ENCODE measurements around the gene PRKAR1B. TPM values are rescaled to one million over a fixed set of nuclear protein-coding genes. Genes with fewer than 3 reads are reported as not detected.

Gene PRKAR1B
- total RNA-seq, 1 experiment from 2014 or later: 14.1 TPM

DNA sequence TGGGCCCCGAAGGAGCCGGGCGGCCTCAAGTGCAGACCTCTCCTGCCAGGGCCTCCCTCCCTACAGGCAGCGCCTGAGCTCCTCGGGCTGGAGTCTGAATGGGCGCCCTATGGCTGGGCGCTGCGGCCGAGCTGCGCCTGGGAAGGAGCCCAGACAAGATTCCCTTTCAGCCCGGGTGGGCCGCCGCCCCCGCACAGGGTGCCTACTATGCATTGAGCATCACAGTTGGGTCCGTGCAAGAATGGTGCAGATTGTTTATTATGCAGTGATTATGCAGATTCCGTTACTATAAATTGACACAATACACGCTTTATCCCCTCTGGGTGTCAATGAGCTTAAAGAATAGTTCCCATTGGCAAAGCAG lies 130.3 kb downstream of the PRKAR1B start:
- ChIA-PET POLR2A (no interaction called here), RAD21 (ENCODE audit: low non-redundant PET in 1 of 2, low total read pairs in 2 of 2, uncharacterized antibody in 2 of 2, unreplicated experiment in 2 of 2) (no interaction called here), CTCF (no interaction called here)
- Histone ChIP-seq H3K9me2 (ENCODE audit: insufficient read depth) (no peaks in the 10 kb centered on the region), H3K79me2 (ENCODE audit: insufficient read depth, low read length) (no peaks in the 10 kb centered on the region), H3K9ac (ENCODE audit: low read length) (no peak overlapping the region), H4K20me1 (ENCODE audit: insufficient read depth) (no peaks in the 10 kb centered on the region), H3K4me2 (ENCODE audit: low read length) (no peak overlapping the region), H3K36me3 (ENCODE audit: control insufficient read depth in 1 of 2, insufficient read depth in 2 of 2, low read length in 2 of 2) (no peaks in the 10 kb centered on the region), H2AFZ (ENCODE audit: low read depth, low read length, poor library complexity, severe bottlenecking) (no peak overlapping the region), H3K4me1 (ENCODE audit: control insufficient read depth in 1 of 2, insufficient read depth in 2 of 2, low read length in 2 of 2) (no peaks in the 10 kb centered on the region), H3K9me3 (ENCODE audit: control insufficient read depth in 1 of 2, insufficient read depth in 1 of 2, low read depth in 1 of 2, low read length in 2 of 2) (no peaks in the 10 kb centered on the region), H3K4me3 (replicated peaks in 1 of 2; ENCODE audit: low read depth in 1 of 2, low read length in 2 of 2) (no peak overlapping the region), H3K27ac (ENCODE audit: low read depth, low read length) (no peak overlapping the region), H3K27me3 (ENCODE audit: insufficient read depth, low read length) (no peaks in the 10 kb centered on the region)
- no TSS peak for BruUV-seq (replicated peaks)
- DNase-seq (ENCODE audit: low read depth, low spot score) (no peak), ATAC-seq (no peak)
- TF ChIP-seq ELF1 (IDR thresholded peaks at IDR 0.05; ENCODE audit: borderline replicate concordance, low read depth): no peak
- intact Hi-C loops (cut with micrococcal nuclease): no loop called here

DNA sequence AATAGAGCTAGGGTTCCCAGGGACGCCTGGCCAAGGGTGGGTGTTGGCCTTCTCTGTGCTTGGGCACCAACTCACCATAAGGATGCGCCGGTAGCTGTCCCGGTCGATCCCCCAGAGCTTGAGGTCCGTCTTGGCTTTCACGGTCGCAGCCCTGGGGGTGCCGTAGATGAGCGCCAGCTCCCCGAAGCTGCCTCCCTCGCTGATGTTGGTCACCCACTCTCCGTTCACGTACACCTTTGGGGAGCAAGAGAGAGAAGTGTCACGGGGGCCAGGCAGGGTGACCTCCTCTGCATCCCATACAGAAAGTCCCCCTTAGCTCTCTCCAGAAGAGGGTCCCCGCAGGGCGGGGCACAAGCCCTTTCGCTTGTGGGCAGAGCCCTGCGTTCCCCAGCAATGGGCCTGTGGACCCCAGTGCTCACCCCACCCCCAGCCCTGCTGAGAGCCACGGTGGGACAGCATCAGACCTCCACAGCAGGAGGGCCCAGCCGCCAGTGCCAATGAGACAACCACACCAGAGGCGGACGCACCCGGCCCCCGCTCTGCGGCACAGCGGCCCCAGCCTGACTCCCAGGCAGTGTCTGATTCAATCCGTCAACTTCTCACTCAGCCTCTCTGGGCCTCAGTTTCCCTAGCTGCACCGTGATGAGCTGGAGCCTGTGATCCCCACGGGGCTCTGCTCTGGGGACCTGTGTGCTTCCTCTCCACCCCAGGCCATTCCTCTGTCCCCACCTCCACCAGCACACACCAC lies 130.8 kb downstream of the PRKAR1B start:
- no peaks in the 10 kb centered on the region for H3K9me2 ChIP-seq (ENCODE audit: insufficient read depth)
- H3K9ac ChIP-seq (ENCODE audit: low read length): no peak overlapping the region
- H3K36me3 ChIP-seq (ENCODE audit: control insufficient read depth in 1 of 2, insufficient read depth in 2 of 2, low read length in 2 of 2): no peaks in the 10 kb centered on the region
- no peaks in the 10 kb centered on the region for H3K4me1 ChIP-seq (ENCODE audit: control insufficient read depth in 1 of 2, insufficient read depth in 2 of 2, low read length in 2 of 2)
- no TSS peak for BruUV-seq (replicated peaks)
- no peak for ATAC-seq
- no peak overlapping the region for H3K4me2 ChIP-seq (ENCODE audit: low read length)
- H3K4me3 ChIP-seq (replicated peaks in 1 of 2; ENCODE audit: low read depth in 1 of 2, low read length in 2 of 2): no peak overlapping the region
- ChIA-PET RAD21 (ENCODE audit: low non-redundant PET in 1 of 2, low total read pairs in 2 of 2, uncharacterized antibody in 2 of 2, unreplicated experiment in 2 of 2) (no interaction called here), POLR2A (no interaction called here), CTCF (no interaction called here)
- no peaks in the 10 kb centered on the region for H3K79me2 ChIP-seq (ENCODE audit: insufficient read depth, low read length)
- H3K9me3 ChIP-seq (ENCODE audit: control insufficient read depth in 1 of 2, insufficient read depth in 1 of 2, low read depth in 1 of 2, low read length in 2 of 2): no peaks in the 10 kb centered on the region
- no peaks in the 10 kb centered on the region for H3K27me3 ChIP-seq (ENCODE audit: insufficient read depth, low read length)
- no peak for DNase-seq (ENCODE audit: low read depth, low spot score)
- no peak overlapping the region for H2AFZ ChIP-seq (ENCODE audit: low read depth, low read length, poor library complexity, severe bottlenecking)
- no peaks in the 10 kb centered on the region for H4K20me1 ChIP-seq (ENCODE audit: insufficient read depth)
- no peak overlapping the region for H3K27ac ChIP-seq (ENCODE audit: low read depth, low read length)
- intact Hi-C loops (cut with micrococcal nuclease): no loop called here
- no peak for TF ChIP-seq JUND (IDR thresholded peaks at IDR 0.05)
- TF ChIP-seq, protein P1, sequence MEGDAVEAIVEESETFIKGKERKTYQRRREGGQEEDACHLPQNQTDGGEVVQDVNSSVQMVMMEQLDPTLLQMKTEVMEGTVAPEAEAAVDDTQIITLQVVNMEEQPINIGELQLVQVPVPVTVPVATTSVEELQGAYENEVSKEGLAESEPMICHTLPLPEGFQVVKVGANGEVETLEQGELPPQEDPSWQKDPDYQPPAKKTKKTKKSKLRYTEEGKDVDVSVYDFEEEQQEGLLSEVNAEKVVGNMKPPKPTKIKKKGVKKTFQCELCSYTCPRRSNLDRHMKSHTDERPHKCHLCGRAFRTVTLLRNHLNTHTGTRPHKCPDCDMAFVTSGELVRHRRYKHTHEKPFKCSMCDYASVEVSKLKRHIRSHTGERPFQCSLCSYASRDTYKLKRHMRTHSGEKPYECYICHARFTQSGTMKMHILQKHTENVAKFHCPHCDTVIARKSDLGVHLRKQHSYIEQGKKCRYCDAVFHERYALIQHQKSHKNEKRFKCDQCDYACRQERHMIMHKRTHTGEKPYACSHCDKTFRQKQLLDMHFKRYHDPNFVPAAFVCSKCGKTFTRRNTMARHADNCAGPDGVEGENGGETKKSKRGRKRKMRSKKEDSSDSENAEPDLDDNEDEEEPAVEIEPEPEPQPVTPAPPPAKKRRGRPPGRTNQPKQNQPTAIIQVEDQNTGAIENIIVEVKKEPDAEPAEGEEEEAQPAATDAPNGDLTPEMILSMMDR (IDR thresholded peaks at IDR 0.05 in 2 of 3, conservative IDR thresholded peaks at IDR 0.05 in 1 of 3; ENCODE audit: borderline replicate concordance in 1 of 3, insufficient read depth in 1 of 3, low read depth in 2 of 3, low read length in 2 of 3): no peak
- TF ChIP-seq, protein P2, sequence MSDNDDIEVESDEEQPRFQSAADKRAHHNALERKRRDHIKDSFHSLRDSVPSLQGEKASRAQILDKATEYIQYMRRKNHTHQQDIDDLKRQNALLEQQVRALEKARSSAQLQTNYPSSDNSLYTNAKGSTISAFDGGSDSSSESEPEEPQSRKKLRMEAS (IDR thresholded peaks at IDR 0.05): no peak
- TF ChIP-seq, protein P3, sequence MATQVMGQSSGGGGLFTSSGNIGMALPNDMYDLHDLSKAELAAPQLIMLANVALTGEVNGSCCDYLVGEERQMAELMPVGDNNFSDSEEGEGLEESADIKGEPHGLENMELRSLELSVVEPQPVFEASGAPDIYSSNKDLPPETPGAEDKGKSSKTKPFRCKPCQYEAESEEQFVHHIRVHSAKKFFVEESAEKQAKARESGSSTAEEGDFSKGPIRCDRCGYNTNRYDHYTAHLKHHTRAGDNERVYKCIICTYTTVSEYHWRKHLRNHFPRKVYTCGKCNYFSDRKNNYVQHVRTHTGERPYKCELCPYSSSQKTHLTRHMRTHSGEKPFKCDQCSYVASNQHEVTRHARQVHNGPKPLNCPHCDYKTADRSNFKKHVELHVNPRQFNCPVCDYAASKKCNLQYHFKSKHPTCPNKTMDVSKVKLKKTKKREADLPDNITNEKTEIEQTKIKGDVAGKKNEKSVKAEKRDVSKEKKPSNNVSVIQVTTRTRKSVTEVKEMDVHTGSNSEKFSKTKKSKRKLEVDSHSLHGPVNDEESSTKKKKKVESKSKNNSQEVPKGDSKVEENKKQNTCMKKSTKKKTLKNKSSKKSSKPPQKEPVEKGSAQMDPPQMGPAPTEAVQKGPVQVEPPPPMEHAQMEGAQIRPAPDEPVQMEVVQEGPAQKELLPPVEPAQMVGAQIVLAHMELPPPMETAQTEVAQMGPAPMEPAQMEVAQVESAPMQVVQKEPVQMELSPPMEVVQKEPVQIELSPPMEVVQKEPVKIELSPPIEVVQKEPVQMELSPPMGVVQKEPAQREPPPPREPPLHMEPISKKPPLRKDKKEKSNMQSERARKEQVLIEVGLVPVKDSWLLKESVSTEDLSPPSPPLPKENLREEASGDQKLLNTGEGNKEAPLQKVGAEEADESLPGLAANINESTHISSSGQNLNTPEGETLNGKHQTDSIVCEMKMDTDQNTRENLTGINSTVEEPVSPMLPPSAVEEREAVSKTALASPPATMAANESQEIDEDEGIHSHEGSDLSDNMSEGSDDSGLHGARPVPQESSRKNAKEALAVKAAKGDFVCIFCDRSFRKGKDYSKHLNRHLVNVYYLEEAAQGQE (IDR thresholded peaks at IDR 0.05; ENCODE audit: low read depth): no peak
- TF ChIP-seq POLR2AphosphoS5 (IDR thresholded peaks at IDR 0.05; ENCODE audit: low read depth, low read length): no peak
- TF ChIP-seq EZH2 (IDR thresholded peaks at IDR 0.05): no peak
- TF ChIP-seq YY1 (IDR thresholded peaks at IDR 0.05; ENCODE audit: extremely low read depth, insufficient replicate concordance, low read depth, low read length): no peak
- no peak for TF ChIP-seq CBX3 (IDR thresholded peaks at IDR 0.05; ENCODE audit: low read depth)
- TF ChIP-seq, protein P4, sequence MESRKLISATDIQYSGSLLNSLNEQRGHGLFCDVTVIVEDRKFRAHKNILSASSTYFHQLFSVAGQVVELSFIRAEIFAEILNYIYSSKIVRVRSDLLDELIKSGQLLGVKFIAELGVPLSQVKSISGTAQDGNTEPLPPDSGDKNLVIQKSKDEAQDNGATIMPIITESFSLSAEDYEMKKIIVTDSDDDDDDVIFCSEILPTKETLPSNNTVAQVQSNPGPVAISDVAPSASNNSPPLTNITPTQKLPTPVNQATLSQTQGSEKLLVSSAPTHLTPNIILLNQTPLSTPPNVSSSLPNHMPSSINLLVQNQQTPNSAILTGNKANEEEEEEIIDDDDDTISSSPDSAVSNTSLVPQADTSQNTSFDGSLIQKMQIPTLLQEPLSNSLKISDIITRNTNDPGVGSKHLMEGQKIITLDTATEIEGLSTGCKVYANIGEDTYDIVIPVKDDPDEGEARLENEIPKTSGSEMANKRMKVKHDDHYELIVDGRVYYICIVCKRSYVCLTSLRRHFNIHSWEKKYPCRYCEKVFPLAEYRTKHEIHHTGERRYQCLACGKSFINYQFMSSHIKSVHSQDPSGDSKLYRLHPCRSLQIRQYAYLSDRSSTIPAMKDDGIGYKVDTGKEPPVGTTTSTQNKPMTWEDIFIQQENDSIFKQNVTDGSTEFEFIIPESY (IDR thresholded peaks at IDR 0.05; ENCODE audit: extremely low read depth, insufficient replicate concordance, low read length): no peak
- no peak for TF ChIP-seq ZNF274 (IDR thresholded peaks at IDR 0.05; ENCODE audit: low read depth, low read length)
- TF ChIP-seq CEBPB (IDR thresholded peaks at IDR 0.05; ENCODE audit: low read depth): no peak

Measured in HCT116 (cell line).